ENCODE measurements around the gene NPR3.

DNA sequence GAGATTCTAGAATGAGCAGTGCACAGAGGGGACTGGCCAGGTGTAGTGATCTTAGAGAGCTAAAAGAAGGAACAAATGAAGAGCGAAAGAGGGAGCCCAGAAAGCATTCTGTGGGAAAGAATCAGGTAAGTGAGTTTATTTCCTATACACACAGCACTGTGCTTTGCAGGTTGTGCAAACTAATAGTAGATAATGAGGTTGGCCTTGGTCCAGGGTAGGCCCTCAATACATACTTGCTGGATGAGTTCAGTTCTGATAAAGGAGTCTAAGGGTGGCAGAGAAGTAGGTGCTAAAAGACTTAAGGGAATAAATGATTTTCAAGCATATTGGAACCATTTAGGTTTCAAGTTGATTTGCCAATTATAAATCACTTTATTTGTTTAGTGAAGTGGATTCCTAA, 122.0 kb downstream of the NPR3 start:
- TF ChIP-seq, protein P1, sequence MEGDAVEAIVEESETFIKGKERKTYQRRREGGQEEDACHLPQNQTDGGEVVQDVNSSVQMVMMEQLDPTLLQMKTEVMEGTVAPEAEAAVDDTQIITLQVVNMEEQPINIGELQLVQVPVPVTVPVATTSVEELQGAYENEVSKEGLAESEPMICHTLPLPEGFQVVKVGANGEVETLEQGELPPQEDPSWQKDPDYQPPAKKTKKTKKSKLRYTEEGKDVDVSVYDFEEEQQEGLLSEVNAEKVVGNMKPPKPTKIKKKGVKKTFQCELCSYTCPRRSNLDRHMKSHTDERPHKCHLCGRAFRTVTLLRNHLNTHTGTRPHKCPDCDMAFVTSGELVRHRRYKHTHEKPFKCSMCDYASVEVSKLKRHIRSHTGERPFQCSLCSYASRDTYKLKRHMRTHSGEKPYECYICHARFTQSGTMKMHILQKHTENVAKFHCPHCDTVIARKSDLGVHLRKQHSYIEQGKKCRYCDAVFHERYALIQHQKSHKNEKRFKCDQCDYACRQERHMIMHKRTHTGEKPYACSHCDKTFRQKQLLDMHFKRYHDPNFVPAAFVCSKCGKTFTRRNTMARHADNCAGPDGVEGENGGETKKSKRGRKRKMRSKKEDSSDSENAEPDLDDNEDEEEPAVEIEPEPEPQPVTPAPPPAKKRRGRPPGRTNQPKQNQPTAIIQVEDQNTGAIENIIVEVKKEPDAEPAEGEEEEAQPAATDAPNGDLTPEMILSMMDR (IDR thresholded peaks at IDR 0.05 in 8 of 11, conservative IDR thresholded peaks at IDR 0.05 in 3 of 11) = no peak
- TF ChIP-seq POLR2A (IDR thresholded peaks at IDR 0.05) (no peak), POLR2AphosphoS5 (IDR thresholded peaks at IDR 0.05) (no peak)

Data from spleen (tissue), 7 donors.